Stimulated activated naive CD4-positive, alpha-beta T cell treated with Interleukin-2 at 50 U/mL for 16 hours (primary cell): Measurements from ENCODE around the gene ATG2B.

Source experiments
- DNase-seq: peaks from one replicate; lab custom pipeline; 2025; lab: John Stamatoyannopoulos, UW

ATG2B gene

GRCh38 chr14:96270565-96271420 lies 92.3 kb downstream of the ATG2B start:
- no peak for DNase-seq

GRCh38 chr14:96269359-96269710 lies 93.8 kb downstream of the ATG2B start:
- no peak for DNase-seq

GRCh38 chr14:96268431-96269358 lies 94.4 kb downstream of the ATG2B start:
- no peak for DNase-seq

DNA sequence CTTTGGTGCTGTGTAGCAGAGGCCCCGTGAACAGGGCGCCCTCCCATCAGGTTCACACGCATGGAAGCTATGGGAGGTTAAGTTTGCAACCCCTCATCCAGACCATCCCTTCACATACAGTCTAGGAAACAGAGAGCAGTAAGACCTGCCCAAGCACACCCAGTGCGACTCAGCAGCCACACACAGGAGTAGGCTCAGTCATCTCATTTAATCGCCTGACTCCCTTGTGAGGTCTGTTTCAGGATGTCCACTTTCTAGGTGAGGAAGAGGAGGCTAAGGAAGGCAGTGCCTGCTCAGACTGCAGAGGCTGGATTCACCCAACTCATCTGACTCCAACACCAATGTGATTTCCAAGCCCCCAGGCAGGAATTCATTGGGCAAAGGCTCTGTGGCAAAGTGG lies 95.2 kb downstream of the ATG2B start:
- no peak for DNase-seq

- DNase-seq, result no peak
These were observed 95.8 kb downstream of the ATG2B start for GRCh38 chr14:96267336-96267735.

GRCh38 chr14:96265383-96266095 lies 97.6 kb downstream of the ATG2B start:
- no peak for DNase-seq

GRCh38 chr14:96264853-96265252 lies 98.3 kb downstream of the ATG2B start:
- no peak for DNase-seq

GRCh38 chr14:96264200-96264553 lies 99.0 kb downstream of the ATG2B start:
- no peak for DNase-seq

DNA sequence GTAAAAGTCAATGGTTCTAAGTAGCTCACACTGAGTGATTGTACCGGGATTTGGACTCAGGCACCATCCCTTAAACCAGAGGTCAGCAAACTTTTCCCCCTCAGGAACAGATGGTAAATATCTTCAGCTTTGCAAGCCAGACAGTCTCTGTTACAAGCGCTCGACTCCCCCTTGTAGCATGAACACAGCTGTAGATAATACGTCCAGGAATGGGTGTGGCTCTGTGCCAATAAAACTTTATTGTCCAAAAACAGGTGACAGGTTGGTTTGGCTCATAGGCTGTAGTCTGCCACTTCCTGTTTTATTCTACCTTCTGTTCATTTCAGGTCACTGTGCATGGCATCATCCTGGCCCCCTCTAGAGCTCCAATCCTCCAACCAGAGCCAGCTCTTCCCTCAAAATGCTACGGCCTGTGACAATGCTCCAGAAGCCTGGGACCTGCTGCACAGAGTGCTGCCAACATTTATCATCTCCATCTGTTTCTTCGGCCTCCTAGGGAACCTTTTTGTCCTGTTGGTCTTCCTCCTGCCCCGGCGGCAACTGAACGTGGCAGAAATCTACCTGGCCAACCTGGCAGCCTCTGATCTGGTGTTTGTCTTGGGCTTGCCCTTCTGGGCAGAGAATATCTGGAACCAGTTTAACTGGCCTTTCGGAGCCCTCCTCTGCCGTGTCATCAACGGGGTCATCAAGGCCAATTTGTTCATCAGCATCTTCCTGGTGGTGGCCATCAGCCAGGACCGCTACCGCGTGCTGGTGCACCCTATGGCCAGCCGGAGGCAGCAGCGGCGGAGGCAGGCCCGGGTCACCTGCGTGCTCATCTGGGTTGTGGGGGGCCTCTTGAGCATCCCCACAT lies 99.6 kb downstream of the ATG2B start:
- DNase-seq, result no peak

GRCh38 chr14:96261772-96262655 lies 101.1 kb downstream of the ATG2B start:
- no peak for DNase-seq

DNA sequence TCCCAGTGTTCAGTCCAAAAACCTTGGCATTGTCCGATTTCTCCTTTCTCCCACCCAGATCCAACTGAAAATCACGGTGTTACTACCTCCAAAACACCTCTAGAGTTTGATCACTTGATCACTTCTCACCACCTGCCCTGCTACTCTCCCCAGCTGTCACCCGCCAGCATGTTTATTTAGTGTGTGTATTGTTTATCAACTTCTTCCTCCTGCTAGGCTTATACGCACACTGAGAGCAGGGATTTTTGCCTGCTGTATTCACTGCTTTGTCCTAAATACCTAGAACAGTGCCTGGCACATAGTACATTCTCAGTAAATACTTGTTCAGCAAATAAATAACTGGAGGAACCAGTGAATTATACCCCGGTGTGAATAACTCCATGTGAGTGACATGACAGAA lies 102.1 kb downstream of the ATG2B start:
- no peak for DNase-seq

GRCh38 chr14:96260341-96260821 lies 102.8 kb downstream of the ATG2B start:
- no peak for DNase-seq

GRCh38 chr14:96257900-96258299 lies 105.2 kb downstream of the ATG2B start:
- no peak for DNase-seq

GRCh38 chr14:96257056-96257455 lies 106.1 kb downstream of the ATG2B start:
- DNase-seq, result no peak

DNA sequence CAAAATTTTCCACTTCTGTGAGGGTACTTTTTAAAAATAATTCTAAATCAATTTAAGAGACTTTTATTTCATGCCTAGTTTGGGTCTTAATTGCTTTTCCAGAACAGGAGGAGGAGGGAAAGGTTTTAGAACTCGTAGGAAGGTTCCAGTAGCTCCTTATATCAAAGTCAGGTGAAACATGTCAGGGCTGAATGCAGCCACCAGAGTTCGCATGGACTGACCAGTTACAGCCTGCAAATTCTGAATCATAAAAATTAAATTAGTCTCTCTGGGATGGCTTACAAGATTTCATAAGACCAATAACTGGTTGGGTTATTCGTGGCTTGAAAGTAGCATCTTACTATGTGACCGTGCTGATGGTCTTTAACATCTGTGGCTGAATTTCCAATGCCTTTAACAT lies 106.7 kb downstream of the ATG2B start:
- DNase-seq, result no peak

GRCh38 chr14:96255501-96256366 lies 107.4 kb downstream of the ATG2B start, which contains the start of gene BDKRB1:
TSS of gene BDKRB1 (plus strand) at chr14:96256210. CDS start at chr14:96263683, 7,473 bp downstream.
- DNase-seq, result no peak

DNA sequence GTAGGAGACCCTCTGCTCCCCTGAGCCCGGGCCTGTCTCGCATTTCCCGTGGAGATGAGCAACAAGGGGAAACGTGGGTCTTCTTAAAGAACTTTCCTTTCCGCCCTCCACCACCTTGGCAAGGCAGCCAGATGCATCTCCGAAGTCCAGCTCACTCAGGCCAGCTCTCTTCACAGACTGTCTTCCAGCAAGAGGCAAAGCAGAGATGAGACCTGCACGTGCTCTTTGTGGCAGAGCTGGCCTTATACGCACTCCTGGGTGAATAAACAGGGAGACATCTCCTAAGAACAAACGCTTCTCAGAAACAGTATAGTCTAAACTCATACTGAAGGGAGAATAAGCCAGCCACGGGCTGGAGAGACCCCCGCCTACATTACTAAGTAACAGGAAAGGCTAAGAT lies 108.5 kb downstream of the ATG2B start:
- no peak for DNase-seq

DNA sequence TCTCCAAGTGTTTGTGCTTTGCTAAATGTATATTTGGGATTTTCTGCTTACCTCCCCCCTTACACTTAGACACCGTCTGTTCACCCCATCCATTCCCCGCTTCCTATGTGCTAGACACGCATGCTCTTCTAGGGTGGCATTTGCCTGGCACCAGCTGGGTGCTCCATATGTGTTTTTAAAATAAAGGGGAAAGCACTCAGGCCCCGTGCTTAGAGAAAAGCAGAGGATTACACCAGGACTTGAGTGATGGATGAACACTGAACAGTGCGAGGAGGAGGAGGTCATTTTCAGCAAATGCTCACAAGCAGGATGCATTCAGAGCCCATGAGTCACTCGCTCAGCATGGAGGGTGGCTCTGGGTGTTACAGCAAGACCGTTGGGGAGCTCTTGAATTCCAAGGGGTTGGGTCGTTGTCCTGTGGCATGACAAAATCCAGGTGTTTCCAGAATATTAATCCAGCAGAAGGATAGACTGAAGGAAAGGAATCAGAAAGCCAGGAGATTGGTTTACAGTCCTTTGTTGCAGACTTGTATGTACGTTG lies 110.1 kb downstream of the ATG2B start:
- DNase-seq, result no peak
